ENCODE measurements around the gene GALNTL6. TPM values are rescaled to one million over a fixed set of nuclear protein-coding genes. Genes with fewer than 3 reads are reported as not detected.

GALNTL6 gene
- total RNA-seq, 8 experiments from 2014 or later: 2.4 to 22.2 (median 14.2) TPM

GRCh38 chr4:172153719-172154118 is 340.5 kb downstream of the GALNTL6 start:
- in situ Hi-C loops (cut with MboI; ENCODE audit: low pct_unique_long_range_greater_than_20kb in 2 of 9, low sequenced_read_pairs in 9 of 9, unreplicated experiment in 9 of 9): no loop called here
- WGBS, 10 experiments: 12 to 88% (median 33%) methylated on average over 3 to 4 of the region's 4 CpGs
- Histone ChIP-seq H3K4me3 (no peak overlapping the region), H3K4me1 (replicated peaks in 1 of 2) (peaks cover 2 to 11% of the 10 kb centered on the region in 2 donors), H3K27ac (no peak overlapping the region)
- ATAC-seq (replicated peaks in 6 of 8): no peak

DNA sequence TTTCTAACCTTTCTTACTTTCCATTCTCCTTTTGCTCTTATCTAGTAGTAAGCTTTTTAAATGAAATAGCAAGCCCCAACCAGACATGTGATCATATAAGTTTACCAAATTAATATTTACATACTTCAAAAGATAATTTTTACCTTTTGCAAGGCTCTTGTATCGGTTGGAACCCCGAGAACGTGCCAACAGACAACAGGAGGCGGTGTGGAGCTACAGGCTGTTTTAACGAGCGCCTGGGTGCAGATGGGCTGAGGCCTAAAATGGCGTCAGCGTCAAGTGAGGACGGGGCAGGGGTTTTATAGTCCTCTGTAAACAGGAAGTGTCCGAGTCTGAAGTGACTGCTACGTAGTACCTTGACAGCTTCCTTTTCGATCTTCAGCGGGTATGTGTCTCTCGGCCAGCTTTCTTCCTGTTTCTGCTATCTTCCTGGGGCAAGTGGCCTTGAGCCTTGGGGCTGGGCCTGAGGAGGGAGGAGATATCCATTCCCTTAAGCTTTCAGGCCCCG is 342.7 kb downstream of the GALNTL6 start:
- in situ Hi-C loops (cut with MboI; ENCODE audit: low pct_unique_long_range_greater_than_20kb in 2 of 9, low sequenced_read_pairs in 9 of 9, unreplicated experiment in 9 of 9): no loop called here
- H3K4me1 ChIP-seq (replicated peaks in 1 of 2): peaks cover 2 to 9% of the 10 kb centered on the region in 2 donors
- ATAC-seq (replicated peaks in 6 of 8): no peak

DNA sequence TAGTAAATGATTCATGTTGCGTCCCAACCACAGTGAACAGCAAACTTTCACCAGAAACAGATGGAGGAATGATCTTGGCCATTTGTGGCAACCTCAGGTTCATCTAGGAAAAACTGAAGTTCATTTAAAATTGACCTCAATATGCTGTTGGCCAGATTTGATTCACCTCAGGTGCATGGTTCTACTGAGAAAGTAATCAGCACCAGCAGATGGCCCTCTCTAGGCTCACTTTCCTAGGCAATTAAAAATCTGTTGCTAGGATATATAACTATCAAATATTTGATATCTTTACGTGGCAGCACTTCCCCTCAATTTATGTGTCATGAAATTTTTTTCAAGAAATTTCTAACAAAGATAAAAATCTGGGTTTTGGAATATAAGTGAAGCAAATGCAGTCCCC is 344.7 kb downstream of the GALNTL6 start:
- in situ Hi-C loops (cut with MboI; ENCODE audit: low pct_unique_long_range_greater_than_20kb in 2 of 9, low sequenced_read_pairs in 9 of 9, unreplicated experiment in 9 of 9): no loop called here
- Histone ChIP-seq H3K4me1 (replicated peaks in 1 of 2) (peaks cover 2 to 9% of the 10 kb centered on the region in 2 donors), H3K27ac (no peak overlapping the region), H3K4me3 (no peak overlapping the region)
- no peak for ATAC-seq (replicated peaks in 6 of 8)
- WGBS, 10 experiments: 0 to 100% (median 43%) methylated on average over 1 to 2 of the region's 2 CpGs; no CpG with 5 or more reads in 1 of the 10 experiments

More for the DNA sequence above, 342.7 kb downstream of the GALNTL6 start:
- no peak overlapping the region for H3K27ac ChIP-seq
- WGBS, 10 experiments: 40 to 100% (median 90%) methylated on average over 1 to 13 of the region's 15 CpGs
- no peak overlapping the region for H3K4me3 ChIP-seq

GRCh38 chr4:172163215-172163614 is 350.0 kb downstream of the GALNTL6 start:
- Histone ChIP-seq H3K4me3 (no peak overlapping the region), H3K27ac (no peak overlapping the region), H3K4me1 (replicated peaks in 1 of 2) (peaks cover 0 to 3% of the 10 kb centered on the region in 2 donors)
- ATAC-seq (replicated peaks in 6 of 8): no peak
- in situ Hi-C loops (cut with MboI; ENCODE audit: low pct_unique_long_range_greater_than_20kb in 2 of 9, low sequenced_read_pairs in 9 of 9, unreplicated experiment in 9 of 9): no loop called here
- 16 to 88% (median 58%) methylated on average over 1 to 2 of the region's 2 CpGs for WGBS, 10 experiments

DNA sequence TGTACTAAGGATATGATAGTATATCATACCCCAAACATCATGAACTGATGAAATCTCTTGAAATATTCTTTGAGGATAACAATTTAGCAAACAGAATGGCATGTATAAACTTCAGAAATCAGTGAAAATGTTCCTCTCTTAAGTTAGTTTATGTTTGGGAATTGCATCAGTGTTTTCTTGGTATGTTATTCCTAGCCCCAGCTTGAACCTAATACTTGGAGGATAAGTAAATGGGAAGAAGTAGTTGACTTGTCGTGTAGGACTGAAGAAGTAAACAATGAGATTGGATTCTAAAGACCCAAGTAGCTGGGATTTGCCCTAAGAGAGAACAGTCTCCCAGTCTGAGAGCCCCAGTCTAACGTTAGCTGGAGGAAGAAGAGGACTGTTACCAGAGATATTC is 355.7 kb downstream of the GALNTL6 start:
- ATAC-seq (replicated peaks in 6 of 8): no peak
- no peaks in the 10 kb centered on the region for H3K4me1 ChIP-seq (replicated peaks in 1 of 2)
- no peak overlapping the region for H3K27ac ChIP-seq
- 0 to 88% (median 52%) methylated on average over 1 to 2 of the region's 2 CpGs; no CpG with 5 or more reads in 2 of the 10 experiments for WGBS, 10 experiments
- in situ Hi-C loops (cut with MboI; ENCODE audit: low pct_unique_long_range_greater_than_20kb in 2 of 9, low sequenced_read_pairs in 9 of 9, unreplicated experiment in 9 of 9): no loop called here
- no peak overlapping the region for H3K4me3 ChIP-seq

- in situ Hi-C loops (cut with MboI; ENCODE audit: low pct_unique_long_range_greater_than_20kb in 2 of 9, low sequenced_read_pairs in 9 of 9, unreplicated experiment in 9 of 9): no loop called here
- 0 to 83% (median 50%) methylated on average over 1 of the region's 1 CpG; no CpG with 5 or more reads in 5 of the 10 experiments for WGBS, 10 experiments
- Histone ChIP-seq H3K4me1 (replicated peaks in 1 of 2) (no peaks in the 10 kb centered on the region), H3K27ac (no peak overlapping the region), H3K4me3 (no peak overlapping the region)
- ATAC-seq (replicated peaks in 6 of 8): no peak
These were observed 356.7 kb downstream of the GALNTL6 start for GRCh38 chr4:172169871-172170270.

- 0 to 86% (median 56%) methylated on average over 1 to 4 of the region's 4 CpGs; no CpG with 5 or more reads in 2 of the 10 experiments for WGBS, 10 experiments
- in situ Hi-C loops (cut with MboI; ENCODE audit: low pct_unique_long_range_greater_than_20kb in 2 of 9, low sequenced_read_pairs in 9 of 9, unreplicated experiment in 9 of 9): no loop called here
- no peak overlapping the region for H3K4me3 ChIP-seq
- H3K4me1 ChIP-seq (replicated peaks in 1 of 2): no peaks in the 10 kb centered on the region
- ATAC-seq (replicated peaks in 6 of 8): peak in 1 of 8 experiments; percentile 37
- no peak overlapping the region for H3K27ac ChIP-seq
These were observed 360.0 kb downstream of the GALNTL6 start for GRCh38 chr4:172173206-172173605.

DNA sequence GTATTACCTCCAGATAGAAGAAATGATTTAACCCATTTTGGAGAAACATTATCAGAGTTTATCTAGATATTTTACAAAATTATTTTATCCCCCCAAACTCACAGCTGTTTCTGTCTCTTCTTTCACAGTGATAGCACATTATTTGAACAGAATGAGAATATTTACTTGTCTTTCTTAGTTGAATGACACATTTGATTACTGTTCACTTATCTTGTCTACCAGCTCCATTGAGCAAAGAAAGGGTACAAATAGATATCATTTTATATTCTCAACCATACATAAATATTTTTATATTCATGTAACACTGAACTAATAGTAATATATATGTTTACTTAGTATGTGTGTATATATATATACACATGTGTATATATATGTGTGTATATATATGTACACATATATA is 364.2 kb downstream of the GALNTL6 start:
- in situ Hi-C loops (cut with MboI; ENCODE audit: low pct_unique_long_range_greater_than_20kb in 2 of 9, low sequenced_read_pairs in 9 of 9, unreplicated experiment in 9 of 9): no loop called here
- no peaks in the 10 kb centered on the region for H3K4me1 ChIP-seq (replicated peaks in 1 of 2)
- ATAC-seq (replicated peaks in 6 of 8): no peak
- H3K4me3 ChIP-seq: no peak overlapping the region
- no peak overlapping the region for H3K27ac ChIP-seq

DNA sequence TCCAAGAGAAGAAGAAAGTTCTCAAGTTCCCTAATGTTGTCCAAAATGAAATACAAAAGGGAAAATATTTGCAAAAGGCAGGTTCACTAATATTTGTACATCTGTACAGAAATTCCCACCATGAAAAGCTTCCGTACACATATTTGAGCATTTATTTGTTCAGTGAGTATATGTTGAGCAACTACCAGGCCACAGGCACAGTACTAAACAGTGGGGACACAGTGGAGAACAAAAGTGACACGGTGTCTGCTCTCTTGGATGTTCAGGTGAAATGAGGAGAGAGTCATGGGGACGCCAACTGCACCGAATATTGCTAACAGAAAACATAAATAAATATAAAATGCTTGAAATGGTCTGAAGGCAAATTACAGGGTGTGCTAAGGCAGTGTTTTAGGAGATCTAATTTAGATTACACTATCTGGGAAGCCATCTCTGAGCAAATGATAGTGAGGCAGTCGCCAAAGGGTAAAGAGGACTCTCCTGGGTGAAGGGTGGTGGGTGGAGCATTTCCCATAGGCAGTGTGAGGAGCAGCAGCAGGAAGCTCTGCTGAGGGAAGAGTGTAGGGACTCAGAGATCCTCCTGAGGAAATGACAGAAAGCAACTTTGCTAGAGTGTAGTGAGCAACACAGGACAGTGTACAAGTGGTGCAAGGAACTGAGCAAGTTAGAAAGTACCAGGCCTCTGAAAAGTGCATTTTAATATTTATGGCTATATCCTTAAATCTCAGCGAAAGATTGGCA is 375.2 kb downstream of the GALNTL6 start:
- ATAC-seq (replicated peaks in 6 of 8): peak in 1 of 8 experiments; percentile 62
- Histone ChIP-seq H3K27ac (no peak overlapping the region), H3K4me1 (replicated peaks in 1 of 2) (peaks cover 0 to 6% of the 10 kb centered on the region in 2 donors), H3K4me3 (no peak overlapping the region)
- in situ Hi-C loops (cut with MboI; ENCODE audit: low pct_unique_long_range_greater_than_20kb in 2 of 9, low sequenced_read_pairs in 9 of 9, unreplicated experiment in 9 of 9): no loop called here
- 0 to 100% (median 76%) methylated on average over 1 to 4 of the region's 6 CpGs; no CpG with 5 or more reads in 2 of the 10 experiments for WGBS, 10 experiments

DNA sequence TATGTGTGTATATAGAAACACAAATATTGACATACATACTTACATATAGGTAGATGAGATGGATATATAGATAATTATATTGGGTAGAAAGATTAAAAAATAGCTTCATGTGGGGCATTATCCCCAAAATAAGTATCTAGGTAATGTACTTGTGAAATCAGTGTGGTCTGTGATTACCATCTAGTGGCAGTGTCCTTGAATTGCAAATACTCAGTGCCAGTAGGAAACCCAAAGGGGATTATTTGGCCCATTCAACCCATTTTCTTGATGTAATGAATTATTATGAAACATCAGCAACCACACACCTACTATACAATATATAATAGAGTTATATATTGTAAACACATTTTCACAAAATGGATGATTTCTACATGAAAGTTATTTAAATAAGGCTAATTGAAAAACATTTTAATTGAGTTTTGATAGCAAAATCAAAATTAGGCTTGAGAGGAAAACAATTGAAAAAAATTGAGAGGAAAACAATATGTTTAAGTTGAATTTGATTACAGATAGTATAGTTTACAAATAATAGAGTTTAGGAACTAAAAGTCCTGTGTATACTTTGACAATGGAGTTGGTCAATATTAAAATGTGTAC is 389.4 kb downstream of the GALNTL6 start:
- Histone ChIP-seq H3K4me3 (no peak overlapping the region), H3K27ac (no peak overlapping the region), H3K4me1 (replicated peaks in 1 of 2) (no peaks in the 10 kb centered on the region)
- in situ Hi-C loops (cut with MboI; ENCODE audit: low pct_unique_long_range_greater_than_20kb in 2 of 9, low sequenced_read_pairs in 9 of 9, unreplicated experiment in 9 of 9): no loop called here
- peak in 1 of 8 experiments; percentile 41 for ATAC-seq (replicated peaks in 6 of 8)

GRCh38 chr4:172207258-172207657 is 394.1 kb downstream of the GALNTL6 start:
- Histone ChIP-seq H3K4me3 (no peak overlapping the region), H3K27ac (no peak overlapping the region), H3K4me1 (replicated peaks in 1 of 2) (no peaks in the 10 kb centered on the region)
- 20 to 98% (median 81%) methylated on average over 1 to 3 of the region's 3 CpGs; no CpG with 5 or more reads in 2 of the 10 experiments for WGBS, 10 experiments
- in situ Hi-C loops (cut with MboI; ENCODE audit: low pct_unique_long_range_greater_than_20kb in 2 of 9, low sequenced_read_pairs in 9 of 9, unreplicated experiment in 9 of 9): no loop called here
- ATAC-seq (replicated peaks in 6 of 8): no peak

DNA sequence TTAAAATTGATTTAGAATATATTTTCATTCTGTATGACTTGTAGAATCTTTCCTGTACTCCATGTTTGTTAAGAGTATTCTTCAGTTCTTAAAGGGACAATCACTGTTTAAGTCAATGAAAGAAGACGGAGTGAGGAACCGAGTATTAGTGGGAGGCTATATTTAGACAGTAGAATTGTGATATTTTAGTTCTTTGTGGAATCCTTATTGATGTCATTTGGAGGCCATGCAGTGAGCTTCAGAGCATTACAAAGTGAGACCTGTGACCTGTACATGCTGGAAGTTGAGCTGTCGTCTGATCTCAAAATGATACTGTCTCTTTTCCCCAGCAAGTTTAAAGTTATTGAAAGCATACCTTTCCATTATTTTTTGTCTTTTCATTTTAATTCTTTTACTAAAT is 394.7 kb downstream of the GALNTL6 start:
- Histone ChIP-seq H3K4me1 (replicated peaks in 1 of 2) (no peaks in the 10 kb centered on the region), H3K27ac (no peak overlapping the region), H3K4me3 (no peak overlapping the region)
- ATAC-seq (replicated peaks in 6 of 8): no peak
- in situ Hi-C loops (cut with MboI; ENCODE audit: low pct_unique_long_range_greater_than_20kb in 2 of 9, low sequenced_read_pairs in 9 of 9, unreplicated experiment in 9 of 9): no loop called here
- WGBS, 10 experiments: 0 to 100% (median 34%) methylated on average over 1 to 3 of the region's 3 CpGs

DNA sequence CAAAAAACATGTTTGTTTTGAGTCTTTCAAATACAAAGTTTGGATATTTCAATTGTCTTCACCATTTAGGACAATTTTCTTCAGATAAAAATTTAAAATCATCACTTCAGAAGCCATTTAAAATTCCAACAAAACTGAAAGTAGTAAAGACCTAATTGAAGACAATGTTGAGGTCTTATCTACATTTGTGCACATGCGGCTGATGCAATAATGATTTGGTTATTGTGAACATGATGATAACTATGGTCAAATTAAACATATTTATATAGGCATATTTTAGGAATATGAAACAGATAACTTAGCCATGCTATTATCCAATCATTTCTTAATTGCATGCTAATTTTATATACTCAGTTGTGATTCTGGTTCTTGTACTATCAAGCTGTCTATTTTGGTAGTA is 407.5 kb downstream of the GALNTL6 start:
- no peak overlapping the region for H3K27ac ChIP-seq
- in situ Hi-C loops (cut with MboI; ENCODE audit: low pct_unique_long_range_greater_than_20kb in 2 of 9, low sequenced_read_pairs in 9 of 9, unreplicated experiment in 9 of 9): no loop called here
- H3K4me1 ChIP-seq (replicated peaks in 1 of 2): no peaks in the 10 kb centered on the region
- H3K4me3 ChIP-seq: no peak overlapping the region
- 0% methylated on average over 1 of the region's 1 CpG; no CpG with 5 or more reads in 1 of the 10 experiments for WGBS, 10 experiments
- no peak for ATAC-seq (replicated peaks in 6 of 8)

All from motor neuron (in vitro differentiated cells).